Stimulated activated naive CD8-positive, alpha-beta T cell treated with anti-CD3 and anti-CD28 coated beads, Interleukin-15, Interleukin-2, amounts not matched to agents 100 U/mL and 50 U/mL, for 24 hours (primary cell): ENCODE results near the gene ALX4.
A peak's percentile ranks its signal among the peaks of the same experiment; 100 is the strongest.

Experiments
- ATAC-seq: fragments of 150-1000 bp; cut with Tn5 transposase; one replicate; pipeline ENCODE4 v1.10.0; 2021
- DNase-seq: peaks from one replicate; pipeline ENCODE4 v3.0.0; 2021

ALX4 gene

GRCh38 chr11:44300844-44301563 is 8.9 kb downstream of the ALX4 start:
- ATAC-seq (no peak), DNase-seq (no peak)

GRCh38 chr11:44298862-44299261 is 11.1 kb downstream of the ALX4 start:
- no peak for DNase-seq
- ATAC-seq = no peak

GRCh38 chr11:44290208-44290607 is 19.7 kb downstream of the ALX4 start:
- ATAC-seq (no peak), DNase-seq (no peak)

- no peak for ATAC-seq
Observed at GRCh38 chr11:44288133-44288526, 21.8 kb downstream of the ALX4 start.

GRCh38 chr11:44286911-44287310 is 23.0 kb downstream of the ALX4 start:
- DNase-seq = no peak

More at GRCh38 chr11:44288133-44288526, 21.8 kb downstream of the ALX4 start:
- DNase-seq = no peak

GRCh38 chr11:44286268-44286880 is 23.6 kb downstream of the ALX4 start:
- ATAC-seq = no peak

More at GRCh38 chr11:44286911-44287310, 23.0 kb downstream of the ALX4 start:
- no peak for ATAC-seq

GRCh38 chr11:44285756-44286155 is 24.2 kb downstream of the ALX4 start:
- ATAC-seq (no peak), DNase-seq (no peak)

More at GRCh38 chr11:44286268-44286880, 23.6 kb downstream of the ALX4 start:
- peak; percentile 67 for DNase-seq

GRCh38 chr11:44282620-44283019 is 27.3 kb downstream of the ALX4 start:
- ATAC-seq (no peak), DNase-seq (no peak)

- ATAC-seq (no peak), DNase-seq (no peak)
Observed at GRCh38 chr11:44281151-44281550, 28.8 kb downstream of the ALX4 start.

- no peak for DNase-seq
Observed at GRCh38 chr11:44280257-44280656, 29.7 kb downstream of the ALX4 start.

GRCh38 chr11:44279483-44279882 is 30.5 kb downstream of the ALX4 start:
- DNase-seq = no peak

More at GRCh38 chr11:44280257-44280656, 29.7 kb downstream of the ALX4 start:
- no peak for ATAC-seq

GRCh38 chr11:44277196-44278090 is 32.5 kb downstream of the ALX4 start:
- ATAC-seq = no peak
- DNase-seq = no peak

More at GRCh38 chr11:44279483-44279882, 30.5 kb downstream of the ALX4 start:
- ATAC-seq = no peak

- ATAC-seq = no peak
- no peak for DNase-seq
Observed at GRCh38 chr11:44275961-44276550, 33.9 kb downstream of the ALX4 start.

GRCh38 chr11:44275241-44275640 is 34.7 kb downstream of the ALX4 start:
- ATAC-seq = no peak

GRCh38 chr11:44274404-44274803 is 35.5 kb downstream of the ALX4 start:
- no peak for DNase-seq
- no peak for ATAC-seq

More at GRCh38 chr11:44275241-44275640, 34.7 kb downstream of the ALX4 start:
- DNase-seq = no peak

GRCh38 chr11:44271286-44271685 is 38.7 kb downstream of the ALX4 start:
- ATAC-seq (no peak), DNase-seq (no peak)

GRCh38 chr11:44270403-44271273 is 39.3 kb downstream of the ALX4 start:
- ATAC-seq = no peak
- DNase-seq = no peak

- no peak for DNase-seq
- no peak for ATAC-seq
Observed at GRCh38 chr11:44269369-44270351, 40.3 kb downstream of the ALX4 start.

GRCh38 chr11:44268614-44269080 is 41.3 kb downstream of the ALX4 start:
- ATAC-seq = no peak
- no peak for DNase-seq
